ENCODE data around the gene RND2.

The RND2 gene

DNA sequence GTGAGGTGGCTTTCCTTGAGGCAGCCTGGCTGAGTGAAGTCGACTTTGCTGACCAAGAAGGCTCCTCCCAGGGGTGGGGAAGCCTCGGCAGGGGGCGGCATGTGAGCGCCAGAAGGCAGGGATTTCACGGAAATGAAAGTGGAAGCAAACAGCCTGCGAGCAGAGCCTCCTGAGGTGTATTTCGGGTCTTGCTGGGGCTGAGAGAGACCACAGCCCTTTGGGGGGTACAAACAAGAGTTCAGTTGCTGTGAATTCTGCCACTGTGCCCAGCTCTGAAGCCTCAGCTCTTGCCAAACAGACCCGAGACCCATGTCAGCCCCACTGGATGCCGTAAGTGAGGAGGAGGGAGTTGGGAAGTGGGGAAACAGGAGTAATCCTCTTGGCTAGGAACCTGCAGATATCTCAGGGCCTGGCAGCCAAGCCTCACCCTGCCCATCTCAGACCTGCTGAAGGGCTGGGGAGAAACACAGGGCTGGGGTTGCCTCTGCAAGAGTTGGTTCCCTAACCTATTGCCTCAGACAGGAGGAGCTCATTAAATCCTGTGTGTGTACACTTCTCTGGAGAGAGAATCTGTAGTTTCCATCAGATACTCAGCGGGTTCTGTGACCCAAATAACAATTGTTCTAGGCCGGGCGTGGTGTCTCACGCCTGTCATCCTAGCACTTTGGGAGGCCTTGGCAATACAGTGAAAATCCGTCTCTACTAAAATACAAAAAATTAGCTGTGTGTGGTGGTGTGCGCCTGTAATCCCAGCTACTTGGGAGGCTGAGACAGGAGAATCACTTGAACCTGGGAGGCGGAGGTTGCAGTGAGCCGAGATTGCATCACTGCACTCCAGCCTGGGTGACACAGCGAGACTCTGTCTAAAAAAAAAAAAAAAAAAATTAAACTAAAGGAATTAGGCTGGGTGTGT is 18.1 kb upstream of the RND2 start, which contains the start of gene IFI35:
IFI35 (plus strand) TSS at position 146 of the 913 bp plus-strand sequence; CDS start at position 310, 164 bp downstream.
- peak; percentile 89 for DNase-seq

DNA sequence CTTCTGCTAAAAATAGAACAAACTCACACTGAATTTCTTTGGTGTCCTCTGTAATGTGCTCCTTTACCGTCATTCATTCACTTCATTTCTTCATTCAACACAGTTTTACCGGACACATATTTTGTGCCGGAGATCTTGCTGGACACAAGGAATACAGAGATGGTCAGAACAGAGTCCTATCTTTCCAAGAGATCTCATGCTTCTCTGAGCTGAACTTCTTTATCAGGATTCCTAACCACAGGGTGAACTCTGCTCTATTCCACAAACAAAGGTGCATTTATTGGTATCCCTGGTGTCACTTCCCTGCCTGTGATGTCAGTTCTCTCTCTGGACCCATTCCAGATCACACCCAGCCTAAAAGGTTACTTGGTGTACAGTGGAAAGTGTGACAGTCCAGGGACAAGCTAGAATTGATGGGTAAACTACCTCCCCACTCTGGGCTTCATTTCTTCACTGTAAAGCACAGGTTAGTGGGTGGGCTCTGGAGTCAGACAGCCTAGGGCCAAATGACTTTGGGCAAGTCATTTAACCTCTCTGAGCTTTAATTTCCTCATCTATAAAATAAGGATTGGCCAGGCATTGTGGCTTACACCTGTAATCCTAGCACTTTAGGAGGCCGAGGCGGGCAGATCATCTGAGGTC is 14.2 kb upstream of the RND2 start:
- no peak for DNase-seq

DNA sequence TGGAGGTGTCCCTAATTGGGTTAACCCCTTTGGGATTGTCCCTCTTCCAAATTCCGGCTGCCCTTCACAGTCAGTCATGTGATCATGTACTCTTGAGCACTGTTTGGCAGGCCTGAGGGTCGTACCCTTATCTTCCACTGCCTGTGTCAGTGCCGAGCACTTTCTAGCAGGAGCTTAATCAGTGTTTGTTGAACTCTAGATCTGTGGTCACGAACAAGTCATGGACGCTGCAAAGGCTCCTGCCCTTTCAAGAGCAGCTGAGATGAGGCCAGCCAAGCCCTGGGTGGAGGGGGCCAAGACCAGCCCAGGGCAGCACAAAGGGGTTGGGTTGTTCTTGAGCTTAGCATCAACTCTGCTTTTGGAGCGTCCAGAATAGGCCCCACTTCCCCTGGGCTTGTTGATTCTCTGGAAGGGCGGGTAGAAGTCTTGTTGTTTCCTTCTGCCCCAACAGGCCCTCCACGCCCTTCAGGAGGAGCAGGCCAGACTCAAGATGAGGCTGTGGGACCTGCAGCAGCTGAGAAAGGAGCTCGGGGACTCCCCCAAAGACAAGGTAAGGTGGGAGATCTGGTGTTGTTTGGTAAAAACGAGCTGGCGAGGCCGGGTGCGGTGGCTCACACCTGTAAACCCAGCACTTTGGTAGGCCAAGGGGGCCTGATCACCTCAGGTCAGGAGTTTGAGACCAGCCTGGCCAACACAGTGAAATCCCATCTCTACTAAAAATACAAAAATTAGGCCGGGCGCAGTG is 13.1 kb upstream of the RND2 start:
- no peak for DNase-seq

DNA sequence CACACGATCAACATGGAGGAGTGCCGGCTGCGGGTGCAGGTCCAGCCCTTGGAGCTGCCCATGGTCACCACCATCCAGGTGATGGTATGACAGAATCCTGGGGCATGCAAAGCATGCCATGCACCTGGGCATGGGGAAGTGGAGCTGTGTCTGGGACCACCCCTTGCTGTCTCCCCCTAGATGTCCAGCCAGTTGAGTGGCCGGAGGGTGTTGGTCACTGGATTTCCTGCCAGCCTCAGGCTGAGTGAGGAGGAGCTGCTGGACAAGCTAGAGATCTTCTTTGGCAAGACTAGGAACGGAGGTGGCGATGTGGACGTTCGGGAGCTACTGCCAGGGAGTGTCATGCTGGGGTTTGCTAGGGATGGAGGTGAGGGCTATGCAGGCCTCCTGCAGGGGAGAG is 11.7 kb upstream of the RND2 start:
- DNase-seq, result no peak

DNA sequence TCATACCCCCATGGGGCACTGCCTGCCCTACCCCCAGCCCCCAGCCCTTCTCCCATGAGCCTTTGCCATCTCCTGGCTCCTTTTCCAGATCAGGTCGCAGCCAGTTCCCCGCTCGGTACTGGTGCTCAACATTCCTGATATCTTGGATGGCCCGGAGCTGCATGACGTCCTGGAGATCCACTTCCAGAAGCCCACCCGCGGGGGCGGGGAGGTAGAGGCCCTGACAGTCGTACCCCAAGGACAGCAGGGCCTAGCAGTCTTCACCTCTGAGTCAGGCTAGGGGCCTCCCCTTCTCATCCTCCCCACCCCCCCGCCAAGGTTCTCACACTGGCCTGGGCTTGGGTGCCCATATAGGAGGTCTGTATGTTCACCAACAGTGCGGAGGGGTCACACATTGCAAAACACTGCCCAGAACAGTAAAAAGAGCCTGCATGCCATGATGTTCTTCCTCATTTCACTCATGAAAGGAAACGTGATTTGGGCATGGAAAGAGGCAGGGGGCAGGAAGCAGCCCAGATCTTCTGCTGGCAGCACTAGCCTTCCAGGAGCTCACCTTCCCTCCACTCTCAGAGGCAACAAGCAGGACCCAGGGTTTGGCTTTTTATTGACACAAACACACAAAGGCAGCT is 10.9 kb upstream of the RND2 start:
- DNase-seq, result no peak

DNA sequence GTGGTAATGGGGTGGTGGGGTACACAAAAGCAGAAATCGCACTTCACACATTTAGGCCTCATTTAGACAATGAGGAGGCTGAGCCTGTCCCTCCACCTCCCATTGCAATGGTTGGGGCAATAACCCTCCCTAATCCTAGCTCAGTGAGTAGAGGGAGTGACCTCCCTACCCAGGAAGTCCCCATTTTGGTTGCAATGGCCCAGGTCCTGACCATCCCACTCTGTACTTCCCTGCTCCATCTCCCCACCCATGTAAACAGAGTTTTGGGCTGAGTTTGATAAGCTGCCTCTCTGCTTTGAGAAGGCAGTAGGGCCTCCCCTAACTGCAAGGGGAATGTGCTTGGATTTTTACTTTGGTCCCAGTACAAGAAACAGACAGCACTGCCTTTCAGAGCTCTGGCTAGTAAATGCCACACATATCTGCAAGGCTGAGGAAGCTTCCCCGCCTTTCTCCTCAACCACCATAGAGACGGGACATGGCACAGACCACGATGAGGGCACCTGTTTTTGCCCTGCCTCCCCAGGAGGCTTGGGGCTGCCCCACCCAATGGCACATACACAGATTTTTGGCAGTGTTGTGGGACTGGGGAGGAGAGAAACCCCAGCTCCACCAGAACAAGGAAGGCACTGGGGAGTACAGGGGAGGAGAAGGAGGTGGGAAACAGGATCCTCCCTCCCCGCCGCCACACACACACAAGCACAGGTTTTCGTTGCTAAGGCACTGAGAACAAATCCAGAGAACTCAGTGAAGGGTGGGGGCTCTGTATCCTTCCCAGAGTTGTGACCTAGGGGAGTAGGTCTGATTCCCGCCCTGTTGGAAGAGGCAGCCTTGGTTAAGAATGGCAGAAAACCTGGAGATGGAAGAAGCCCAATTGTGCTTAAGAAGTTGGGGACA is 10.1 kb upstream of the RND2 start:
- DNase-seq, result no peak

DNA sequence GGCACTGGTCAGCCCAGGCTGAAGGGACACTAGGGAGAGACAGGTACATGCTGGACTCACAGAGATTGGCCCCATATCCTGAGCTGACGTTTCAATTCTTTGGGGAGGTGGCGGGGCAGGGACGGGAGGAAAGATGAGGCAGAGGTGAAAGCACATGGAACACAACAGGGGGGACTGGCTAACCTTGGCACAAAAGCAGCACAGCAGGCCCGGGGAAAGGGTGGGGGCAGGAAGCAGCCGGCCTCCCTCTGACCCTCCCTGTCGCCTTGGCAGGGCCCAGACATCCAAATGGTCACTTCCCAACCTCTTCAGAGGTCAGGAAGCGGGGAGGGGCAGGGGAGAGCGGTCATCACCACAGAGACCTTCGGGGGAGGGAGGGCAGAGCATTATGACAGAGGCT is 9.5 kb upstream of the RND2 start:
- DNase-seq, result no peak

DNA sequence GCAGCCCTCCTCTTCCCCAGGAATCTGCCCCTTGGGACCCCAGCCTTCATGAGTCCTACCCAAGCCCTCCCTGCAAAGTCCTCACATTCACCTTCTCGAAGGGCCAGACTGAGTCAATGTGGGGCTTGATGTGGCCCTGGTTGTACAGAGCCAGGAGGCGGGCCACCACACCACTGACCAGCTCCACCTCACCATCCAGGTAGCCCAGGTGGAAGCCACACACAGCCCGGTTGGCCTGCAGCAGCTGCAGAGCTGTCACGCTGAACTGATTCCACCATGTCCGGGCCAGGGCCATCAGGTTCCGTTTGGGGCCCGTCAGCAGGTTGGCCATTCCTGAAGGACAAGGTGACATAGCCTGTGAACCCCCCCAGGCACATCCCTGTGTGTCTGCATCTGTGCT is 8.8 kb upstream of the RND2 start:
- no peak for DNase-seq

DNA sequence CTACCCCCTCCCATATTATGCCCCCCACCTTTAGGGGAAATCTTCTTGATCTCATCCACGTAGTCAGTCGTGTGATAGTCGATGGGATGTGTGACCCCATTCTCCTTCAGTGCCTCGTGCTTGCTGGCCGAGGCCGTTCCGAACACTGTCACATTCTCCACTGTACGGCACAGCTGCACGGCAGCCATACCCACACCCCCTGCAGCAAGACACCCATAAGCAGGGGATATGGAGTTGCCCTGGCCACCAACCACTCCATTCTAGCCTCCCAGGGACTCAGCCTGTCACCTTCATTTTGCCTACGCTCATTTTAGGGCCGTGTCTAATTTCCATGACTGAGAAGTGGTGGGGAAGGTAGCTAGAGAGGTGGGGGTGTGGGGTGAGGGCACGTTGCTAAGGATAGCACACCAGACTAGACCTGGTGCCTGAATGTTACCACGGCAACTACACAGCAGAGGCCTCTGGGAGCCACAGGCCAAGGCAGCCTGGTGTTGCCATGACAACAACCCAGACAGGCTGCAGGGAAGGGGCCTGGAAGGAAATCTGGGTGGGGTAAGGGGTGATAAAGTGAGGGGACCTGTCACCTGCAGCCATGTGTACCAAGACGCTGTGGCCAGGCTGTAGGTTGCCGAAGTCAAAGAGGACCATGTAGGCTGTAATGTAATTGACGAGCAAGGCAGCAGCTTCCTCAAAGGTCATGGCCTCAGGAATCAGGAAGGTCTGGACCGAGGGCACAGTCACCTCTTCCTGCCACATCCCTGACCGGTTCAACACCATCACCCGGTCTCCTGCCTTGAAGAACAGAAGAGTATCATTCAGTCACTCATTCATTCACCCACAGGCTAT is 6.8 kb upstream of the RND2 start:
- DNase-seq, result no peak

DNA sequence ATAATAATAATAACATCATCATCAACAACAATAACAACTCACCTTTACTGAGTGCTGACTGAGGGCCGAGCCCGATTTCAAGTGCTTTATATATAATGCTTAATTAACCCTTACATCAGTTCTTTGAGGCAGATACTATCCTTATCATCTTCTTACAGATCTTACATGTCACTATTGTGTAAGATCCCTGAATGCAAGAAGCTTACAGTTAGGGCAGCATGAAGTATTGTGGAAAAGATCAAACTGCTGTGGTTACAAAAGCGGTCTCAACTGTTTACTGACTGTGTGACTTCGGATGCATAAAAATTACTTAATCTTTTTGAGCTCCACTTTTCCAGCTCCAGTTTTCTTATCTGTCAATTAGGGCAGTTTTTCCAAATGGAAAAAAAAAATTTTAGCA is 6.1 kb upstream of the RND2 start:
- no peak for DNase-seq

DNA sequence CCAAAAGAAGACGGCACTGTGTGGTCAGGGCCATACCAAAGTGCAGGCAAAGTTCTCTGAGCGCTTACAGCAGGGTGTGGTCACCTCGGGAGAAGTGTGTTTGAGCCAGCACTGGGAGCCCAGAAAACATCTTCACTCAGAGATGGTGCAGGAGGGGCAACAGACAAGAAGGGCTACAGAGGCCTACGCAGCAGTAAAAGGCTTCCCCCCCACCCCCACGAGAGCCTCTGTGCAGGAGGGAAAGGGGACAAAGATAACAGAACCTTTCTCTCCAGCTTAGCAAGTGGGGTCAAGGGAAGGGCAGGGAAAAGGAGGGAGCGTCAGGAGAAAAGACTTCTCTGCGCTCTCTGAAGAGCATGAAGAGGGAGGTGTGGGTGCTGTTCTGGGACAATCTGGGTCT is 5.6 kb upstream of the RND2 start:
- DNase-seq, result no peak

DNA sequence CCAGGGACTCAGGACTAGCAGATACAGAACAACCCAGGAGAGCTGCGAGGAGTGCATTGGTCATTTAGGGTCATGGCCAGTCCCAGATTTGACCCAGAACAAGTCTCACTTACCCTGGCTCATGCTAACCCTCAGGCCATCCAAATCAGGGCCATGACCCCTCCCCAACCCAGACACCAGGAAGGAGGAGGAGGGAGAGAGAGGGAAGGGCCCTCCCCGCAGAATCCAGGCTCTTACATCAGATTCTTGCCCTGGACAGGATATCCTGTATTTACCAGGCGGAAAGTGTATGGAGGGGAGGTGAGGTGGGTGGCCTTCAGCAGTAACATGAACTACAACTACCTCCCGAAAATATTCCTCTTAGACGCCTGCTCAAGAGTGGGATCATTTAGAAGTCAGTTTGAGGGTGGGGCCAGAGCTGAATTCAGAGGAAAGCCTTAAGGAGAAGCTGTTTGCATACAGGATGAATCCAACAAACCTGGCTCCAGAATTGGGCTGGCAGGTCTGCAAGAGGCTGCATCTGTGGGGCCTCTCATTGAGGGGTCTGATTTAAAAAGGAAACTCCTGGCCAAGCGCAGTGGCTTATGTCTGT is 4.9 kb upstream of the RND2 start:
- DNase-seq, result no peak

DNA sequence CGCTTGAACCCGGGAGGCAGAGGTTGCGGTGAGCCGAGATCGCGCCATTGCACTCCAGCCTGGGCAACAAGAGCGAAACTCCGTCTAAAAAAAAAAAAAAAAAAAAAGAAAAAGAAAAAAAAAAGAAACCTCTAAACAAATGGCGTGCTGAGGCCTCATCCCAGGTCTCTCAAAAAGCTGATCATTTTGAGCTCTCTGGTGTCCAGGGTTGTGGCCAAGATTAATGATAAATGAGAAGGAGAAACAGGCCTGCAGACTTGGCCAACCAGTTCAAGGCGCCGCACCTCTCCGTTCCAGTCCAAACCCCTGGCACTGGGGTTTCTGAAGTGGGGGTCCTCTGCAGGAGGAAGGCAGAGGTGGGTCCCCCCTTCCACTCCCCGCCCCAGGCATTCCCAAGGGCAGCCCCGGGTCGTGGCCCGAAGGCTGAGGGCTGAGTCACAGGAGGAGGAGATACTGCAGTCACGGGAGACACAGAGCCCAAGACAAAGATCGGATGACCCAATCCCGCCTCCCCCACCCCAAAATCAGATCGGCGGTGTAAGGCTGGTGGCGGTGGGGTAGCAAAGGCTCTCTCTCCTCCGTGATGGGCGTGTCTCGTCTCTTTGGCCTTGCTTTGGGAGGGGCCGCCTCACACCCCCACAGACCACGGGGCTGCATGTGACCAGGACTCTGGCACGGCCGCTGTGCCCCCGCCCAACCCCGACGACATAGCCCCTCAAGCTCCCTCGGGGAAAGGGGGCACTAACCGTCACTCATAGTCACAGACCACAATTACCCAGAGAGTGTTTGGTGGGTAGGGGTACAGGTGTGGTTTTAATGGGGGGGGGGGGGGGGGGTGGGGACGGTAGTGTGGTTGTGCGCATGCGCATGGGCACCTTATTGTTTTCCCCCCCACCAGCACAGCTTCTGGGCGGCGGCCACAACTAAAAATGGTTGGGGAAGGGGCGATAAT is 4.0 kb upstream of the RND2 start:
- DNase-seq, result no peak

DNA sequence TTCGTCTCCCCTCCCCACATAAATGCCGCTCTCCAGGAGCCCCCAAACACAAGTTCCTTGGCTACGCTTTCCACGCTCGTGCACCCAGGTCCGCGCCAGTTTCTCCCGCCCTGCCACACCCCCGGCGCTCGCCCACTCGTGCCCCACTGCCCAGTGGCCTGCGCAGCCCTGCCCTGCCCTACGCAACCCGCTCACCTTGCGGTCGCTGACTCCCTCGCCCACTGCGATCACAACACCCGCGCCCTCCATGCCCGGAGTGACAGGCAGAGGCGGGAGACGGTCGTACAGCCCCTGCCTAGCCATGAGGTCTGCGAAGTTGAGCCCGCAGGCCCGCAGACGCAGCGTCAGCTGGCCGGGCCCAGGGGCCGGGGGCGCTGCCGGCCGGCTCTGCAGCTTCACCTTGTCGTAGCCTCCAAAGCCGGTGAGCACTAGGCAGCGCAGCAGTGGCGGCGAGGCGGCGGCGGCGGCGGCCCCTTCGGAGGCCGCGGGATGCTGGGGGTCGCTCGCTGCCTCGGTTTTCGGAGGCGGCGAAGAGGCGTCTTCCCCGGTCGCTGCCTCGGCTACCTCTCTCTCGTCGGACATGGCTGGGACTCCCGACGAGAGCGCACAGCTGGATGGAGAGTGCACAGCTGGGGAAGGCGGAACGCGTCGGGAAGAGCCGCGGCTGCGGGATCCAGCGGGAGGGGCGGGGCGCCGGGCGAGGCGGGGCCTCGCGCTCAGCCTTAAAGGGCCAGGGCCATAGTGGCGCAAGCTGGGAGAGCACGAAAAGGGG is 3.1 kb upstream of the RND2 start, which contains the start of gene VAT1:
VAT1 (minus strand) TSS at position 645 of the 772 bp plus-strand sequence; CDS start at position 582, 63 bp downstream.
- DNase-seq, result peak; percentile 83

DNA sequence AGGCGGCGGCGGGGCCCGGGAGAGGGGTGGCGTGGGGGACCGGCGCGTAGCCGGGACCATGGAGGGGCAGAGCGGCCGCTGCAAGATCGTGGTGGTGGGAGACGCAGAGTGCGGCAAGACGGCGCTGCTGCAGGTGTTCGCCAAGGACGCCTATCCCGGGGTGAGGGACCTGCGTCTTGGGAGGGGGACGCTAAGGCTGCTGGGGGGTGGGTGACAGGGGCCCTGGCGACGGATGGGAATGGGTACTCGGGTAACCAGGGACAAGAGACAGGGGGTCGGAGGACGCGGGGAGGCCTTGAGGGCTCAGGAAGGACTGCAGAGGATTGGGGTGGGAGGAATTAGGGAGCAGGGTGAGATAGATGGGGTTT is 243 bp downstream of the RND2 start:
- no peak for DNase-seq

DNA sequence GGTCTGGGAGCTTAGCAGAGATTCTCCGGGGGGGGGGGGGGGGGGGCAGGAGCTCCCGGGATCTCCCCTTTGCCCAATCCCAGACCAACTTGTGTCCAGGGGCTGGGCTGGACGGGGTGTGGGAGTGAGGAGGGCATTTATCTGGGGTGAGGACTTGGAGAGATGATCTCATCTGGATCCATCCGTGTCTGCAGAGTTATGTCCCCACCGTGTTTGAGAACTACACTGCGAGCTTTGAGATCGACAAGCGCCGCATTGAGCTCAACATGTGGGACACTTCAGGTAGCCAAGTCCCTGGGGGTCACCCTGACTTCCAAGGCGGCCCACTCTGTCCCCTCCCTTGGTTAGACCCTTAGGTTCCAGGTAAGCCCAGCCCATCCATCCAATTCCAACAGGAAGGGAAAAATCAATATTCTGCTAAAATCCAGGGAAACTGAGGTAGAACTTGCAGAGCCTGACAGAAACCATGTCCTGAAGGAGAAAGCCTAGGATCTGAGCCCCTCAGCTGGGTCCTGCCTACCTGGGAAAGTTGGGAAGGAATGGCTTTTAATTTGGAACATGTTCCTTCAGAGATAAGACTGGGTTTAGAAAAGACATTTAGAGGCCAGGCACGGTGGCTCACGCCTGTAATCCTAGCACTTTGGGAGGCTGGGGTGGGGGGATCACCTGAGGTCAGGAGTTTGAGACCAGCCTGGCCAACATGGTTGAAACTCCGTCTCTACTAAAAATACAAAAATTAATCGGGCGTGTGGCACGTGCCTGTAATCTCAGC is 921 bp downstream of the RND2 start:
- DNase-seq, result no peak

DNA sequence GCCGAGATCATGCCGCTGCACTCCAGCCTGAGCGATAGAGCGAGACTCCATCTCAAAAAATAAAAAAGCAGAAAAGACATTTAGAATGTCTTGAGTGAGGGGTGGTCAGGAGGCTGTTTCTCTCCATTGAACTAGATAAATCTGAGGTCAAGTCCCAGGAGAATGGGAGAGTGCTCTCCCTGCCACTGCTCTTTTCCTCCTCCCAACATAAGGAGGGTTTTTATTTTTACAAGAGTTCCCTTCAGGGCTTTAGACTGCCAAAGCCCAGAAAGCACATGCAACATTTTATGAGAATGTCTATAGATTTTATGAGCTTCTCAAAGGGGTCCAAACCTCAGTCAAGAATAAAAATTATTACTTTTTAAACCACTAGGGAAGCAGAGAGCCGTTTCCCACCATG is 1.6 kb downstream of the RND2 start:
- DNase-seq, result no peak

Measured in activated CD8-positive, alpha-beta memory T cell treated with anti-CD3 and anti-CD28 coated beads, Interleukin-2, amount 50 U/mL, for 48 hours (primary cell).